CD4-positive, alpha-beta T cell treated with Interleukin-6 for 4 hours (primary cell): ENCODE measurements around the gene GPR50.

Experiments
- DNase-seq: peaks from one replicate; pipeline ENCODE4 v3.0.0-alpha.2; 2020; ENCODE audit warnings: mixed read lengths

GPR50 gene

DNA sequence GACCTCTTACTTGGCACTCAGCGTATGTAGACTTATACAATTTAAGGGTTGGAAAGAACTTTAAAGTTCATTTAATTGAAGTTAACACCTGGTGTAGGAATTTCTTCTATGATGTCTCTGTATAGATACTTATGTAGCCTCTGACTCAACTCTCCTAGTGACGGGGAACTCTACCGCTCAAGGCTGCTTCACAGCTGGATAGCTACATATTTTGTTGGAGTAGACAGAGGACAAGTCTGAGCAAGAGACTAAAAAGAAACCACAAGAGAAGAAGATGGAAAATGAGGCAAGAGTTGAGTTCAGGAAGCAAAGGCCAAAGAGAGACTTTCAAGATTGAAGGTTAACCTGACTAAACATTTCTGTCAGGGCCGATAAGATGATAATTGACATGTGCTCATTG lies 52.6 kb downstream of the GPR50 start:
- DNase-seq = no peak
